Progenitor cell of endocrine pancreas (in vitro differentiated cells): ENCODE data around the gene CREM. TPM values are rescaled to one million over a fixed set of nuclear protein-coding genes. Genes with fewer than 3 reads are reported as not detected.

Experiments used
- DNase-seq: peaks from one replicate; pipeline ENCODE4 v3.0.0; 2021; ENCODE audit warnings: low spot score; ENCODE audit not compliant: unreplicated experiment
- H3K27ac Mint-ChIP-seq: 2 replicates; pipeline ENCODE4 v1.8.0; 2021; ENCODE audit warnings: mild to moderate bottlenecking, moderate library complexity, mixed read lengths
- H3K27me3 Mint-ChIP-seq: 2 replicates; pipeline ENCODE4 v1.8.0; 2021; ENCODE audit warnings: mixed read lengths
- H3K36me3 Mint-ChIP-seq: 2 replicates; pipeline ENCODE4 v1.8.0; 2022; ENCODE audit warnings: mixed read lengths; ENCODE audit not compliant: insufficient read depth
- H3K4me1 Mint-ChIP-seq: 2 replicates; pipeline ENCODE4 v1.8.0; 2021; ENCODE audit warnings: low read depth, mixed read lengths
- H3K4me3 Mint-ChIP-seq: 2 replicates; pipeline ENCODE4 v1.8.0; 2021; ENCODE audit warnings: low read depth, mild to moderate bottlenecking, moderate library complexity, mixed read lengths
- H3K9me3 Mint-ChIP-seq: 2 replicates; pipeline ENCODE4 v1.8.0; 2021; ENCODE audit warnings: low read depth, mixed read lengths
- total RNA-seq: library from RNA; stranded (reverse); gene quantifications from 2 replicates; pipeline ENCODE4 v1.2.1, GENCODE V29; 2021
- TF ChIP-seq, protein P1 (sequence below): fragments of 200-600 bp; sonication (generic); IDR thresholded peaks from one replicate; pipeline ENCODE4 v1.5.0; 2021; ENCODE audit warnings: antibody characterized with exemption, mild to moderate bottlenecking; ENCODE audit not compliant: unreplicated experiment

The CREM gene
- total RNA-seq, 1 donor from 2014 or later: 36.1 TPM

GRCh38 chr10:35211390-35211789, 84.7 kb downstream of the CREM start:
- Mint-ChIP-seq H3K36me3 (peaks cover 7% of the 10 kb centered on the region), H3K9me3 (no peaks in the 10 kb centered on the region), H3K27me3 (no peaks in the 10 kb centered on the region), H3K4me3 (no peak overlapping the region), H3K27ac (no peak overlapping the region), H3K4me1 (peaks cover 9% of the 10 kb centered on the region)
- TF ChIP-seq, protein P1, sequence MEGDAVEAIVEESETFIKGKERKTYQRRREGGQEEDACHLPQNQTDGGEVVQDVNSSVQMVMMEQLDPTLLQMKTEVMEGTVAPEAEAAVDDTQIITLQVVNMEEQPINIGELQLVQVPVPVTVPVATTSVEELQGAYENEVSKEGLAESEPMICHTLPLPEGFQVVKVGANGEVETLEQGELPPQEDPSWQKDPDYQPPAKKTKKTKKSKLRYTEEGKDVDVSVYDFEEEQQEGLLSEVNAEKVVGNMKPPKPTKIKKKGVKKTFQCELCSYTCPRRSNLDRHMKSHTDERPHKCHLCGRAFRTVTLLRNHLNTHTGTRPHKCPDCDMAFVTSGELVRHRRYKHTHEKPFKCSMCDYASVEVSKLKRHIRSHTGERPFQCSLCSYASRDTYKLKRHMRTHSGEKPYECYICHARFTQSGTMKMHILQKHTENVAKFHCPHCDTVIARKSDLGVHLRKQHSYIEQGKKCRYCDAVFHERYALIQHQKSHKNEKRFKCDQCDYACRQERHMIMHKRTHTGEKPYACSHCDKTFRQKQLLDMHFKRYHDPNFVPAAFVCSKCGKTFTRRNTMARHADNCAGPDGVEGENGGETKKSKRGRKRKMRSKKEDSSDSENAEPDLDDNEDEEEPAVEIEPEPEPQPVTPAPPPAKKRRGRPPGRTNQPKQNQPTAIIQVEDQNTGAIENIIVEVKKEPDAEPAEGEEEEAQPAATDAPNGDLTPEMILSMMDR: no peak
- no peak for DNase-seq

- no peak overlapping the region for H3K27ac Mint-ChIP-seq
- no peaks in the 10 kb centered on the region for H3K9me3 Mint-ChIP-seq
Observed at GRCh38 chr10:35212856-35213255, 86.2 kb downstream of the CREM start.

GRCh38 chr10:35213699-35214098, 87.1 kb downstream of the CREM start:
- Mint-ChIP-seq H3K4me1 (peaks cover 11% of the 10 kb centered on the region), H3K36me3 (peaks cover 5% of the 10 kb centered on the region)

More at GRCh38 chr10:35212856-35213255, 86.2 kb downstream of the CREM start:
- DNase-seq: no peak
- peaks cover 5% of the 10 kb centered on the region for H3K36me3 Mint-ChIP-seq
- TF ChIP-seq, protein P1: no peak
- no peak overlapping the region for H3K4me3 Mint-ChIP-seq
- H3K4me1 Mint-ChIP-seq: peaks cover 9% of the 10 kb centered on the region
- no peaks in the 10 kb centered on the region for H3K27me3 Mint-ChIP-seq

GRCh38 chr10:35214607-35215020, 88.0 kb downstream of the CREM start:
- H3K4me1 Mint-ChIP-seq: peaks cover 11% of the 10 kb centered on the region
- no peak overlapping the region for H3K27ac Mint-ChIP-seq
- H3K4me3 Mint-ChIP-seq: no peak overlapping the region
- TF ChIP-seq, protein P1: no peak
- no peak for DNase-seq
- H3K27me3 Mint-ChIP-seq: no peaks in the 10 kb centered on the region
- H3K9me3 Mint-ChIP-seq: no peaks in the 10 kb centered on the region
- H3K36me3 Mint-ChIP-seq: peaks cover 5% of the 10 kb centered on the region

More at GRCh38 chr10:35213699-35214098, 87.1 kb downstream of the CREM start:
- TF ChIP-seq, protein P1: no peak
- Mint-ChIP-seq H3K9me3 (no peaks in the 10 kb centered on the region), H3K4me3 (no peak overlapping the region), H3K27ac (no peak overlapping the region), H3K27me3 (no peaks in the 10 kb centered on the region)
- DNase-seq: no peak

- H3K4me1 Mint-ChIP-seq: peaks cover 12% of the 10 kb centered on the region
- no peak overlapping the region for H3K27ac Mint-ChIP-seq
- H3K36me3 Mint-ChIP-seq: peaks cover 5% of the 10 kb centered on the region
- no peak for DNase-seq
- no peaks in the 10 kb centered on the region for H3K27me3 Mint-ChIP-seq
- H3K4me3 Mint-ChIP-seq: no peak overlapping the region
- TF ChIP-seq, protein P1: no peak
- H3K9me3 Mint-ChIP-seq: no peaks in the 10 kb centered on the region
Observed at GRCh38 chr10:35215107-35215506, 88.5 kb downstream of the CREM start.
